ENCODE measurements around the gene HM13. TPM values are rescaled to one million over a fixed set of nuclear protein-coding genes. Genes with fewer than 3 reads are reported as not detected.

The HM13 gene
- total RNA-seq, 2 donors from 2014 or later: 31.7 to 45.7 TPM

DNA sequence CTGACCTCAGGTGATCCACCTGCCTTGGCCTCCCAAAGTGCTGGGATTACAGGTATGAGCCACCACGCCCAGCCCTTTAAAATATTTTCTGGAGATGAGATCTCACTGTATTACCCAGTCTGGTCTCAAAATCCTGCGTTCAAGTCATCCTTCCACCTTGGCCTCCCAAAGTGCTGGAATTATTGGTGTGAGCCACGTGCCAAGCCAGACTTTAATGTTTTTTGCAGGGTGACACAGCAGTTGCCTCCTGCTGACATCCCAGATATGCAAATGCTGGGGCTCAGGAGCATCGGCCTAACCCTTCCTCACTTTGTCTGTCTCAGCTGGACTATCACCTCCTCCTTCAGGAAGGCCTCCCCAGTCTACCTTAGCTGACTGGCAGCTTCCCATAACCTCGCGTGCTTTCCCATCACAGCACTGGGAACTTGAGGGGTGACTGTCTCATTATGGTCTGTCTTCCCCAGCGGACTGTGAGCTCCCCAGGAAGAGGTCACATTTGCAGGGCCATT, 76.5 kb downstream of the HM13 start:
- H3K4me1 ChIP-seq: peaks cover 0 to 33% of the 10 kb centered on the region in 2 donors
- H3K27ac ChIP-seq: peak overlapping the region; percentile 19 to 23
- DNase-seq (ENCODE audit: low spot score): no peak

DNA sequence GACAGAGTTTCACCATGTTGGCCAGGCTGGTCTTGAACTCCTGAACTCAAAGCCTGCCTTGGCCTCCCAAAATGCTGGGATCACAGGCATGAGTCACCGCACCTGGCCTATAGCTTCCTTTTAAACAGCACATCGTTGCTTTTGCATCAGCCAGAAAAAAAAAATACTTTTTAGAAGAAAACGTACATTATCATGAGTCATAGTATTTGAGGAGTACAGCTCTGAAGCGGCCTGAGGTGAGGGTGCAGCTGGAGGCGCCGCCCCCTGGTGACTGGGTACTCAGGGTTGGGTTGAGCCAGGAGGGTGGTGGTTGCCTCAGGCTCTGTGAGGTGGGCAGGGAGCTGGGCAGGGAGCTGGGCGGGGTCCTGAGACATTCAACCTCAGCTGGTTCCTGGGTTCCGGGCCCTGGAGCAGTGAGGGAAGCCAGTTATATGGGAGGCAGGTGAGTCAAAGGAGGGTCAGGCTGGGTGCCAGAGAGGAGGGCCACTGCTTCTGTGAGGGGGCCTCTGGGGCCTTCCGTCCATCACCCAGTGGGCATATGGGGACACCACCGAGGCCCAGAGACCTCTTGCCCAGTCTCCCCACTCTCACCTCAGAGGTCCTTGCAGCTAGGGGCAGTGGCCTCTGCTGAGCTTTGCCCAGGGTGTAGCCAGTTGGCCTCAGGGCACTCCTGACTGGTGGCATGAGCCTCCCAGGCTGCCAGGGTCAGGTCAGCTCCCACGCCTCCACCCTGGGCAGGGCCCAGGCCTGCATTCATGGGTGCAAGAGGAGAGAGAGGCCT, 79.2 kb downstream of the HM13 start:
- H3K4me1 ChIP-seq: peaks cover 0 to 33% of the 10 kb centered on the region in 2 donors
- TF ChIP-seq, protein P1, sequence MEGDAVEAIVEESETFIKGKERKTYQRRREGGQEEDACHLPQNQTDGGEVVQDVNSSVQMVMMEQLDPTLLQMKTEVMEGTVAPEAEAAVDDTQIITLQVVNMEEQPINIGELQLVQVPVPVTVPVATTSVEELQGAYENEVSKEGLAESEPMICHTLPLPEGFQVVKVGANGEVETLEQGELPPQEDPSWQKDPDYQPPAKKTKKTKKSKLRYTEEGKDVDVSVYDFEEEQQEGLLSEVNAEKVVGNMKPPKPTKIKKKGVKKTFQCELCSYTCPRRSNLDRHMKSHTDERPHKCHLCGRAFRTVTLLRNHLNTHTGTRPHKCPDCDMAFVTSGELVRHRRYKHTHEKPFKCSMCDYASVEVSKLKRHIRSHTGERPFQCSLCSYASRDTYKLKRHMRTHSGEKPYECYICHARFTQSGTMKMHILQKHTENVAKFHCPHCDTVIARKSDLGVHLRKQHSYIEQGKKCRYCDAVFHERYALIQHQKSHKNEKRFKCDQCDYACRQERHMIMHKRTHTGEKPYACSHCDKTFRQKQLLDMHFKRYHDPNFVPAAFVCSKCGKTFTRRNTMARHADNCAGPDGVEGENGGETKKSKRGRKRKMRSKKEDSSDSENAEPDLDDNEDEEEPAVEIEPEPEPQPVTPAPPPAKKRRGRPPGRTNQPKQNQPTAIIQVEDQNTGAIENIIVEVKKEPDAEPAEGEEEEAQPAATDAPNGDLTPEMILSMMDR (IDR thresholded peaks at IDR 0.05): no peak
- H3K9me3 ChIP-seq: no peaks in the 10 kb centered on the region
- no peak overlapping the region for H3K4me3 ChIP-seq
- peak overlapping the region; percentile 48 to 52 for H3K27ac ChIP-seq
- no peaks in the 10 kb centered on the region for H3K27me3 ChIP-seq
- H3K36me3 ChIP-seq: no peaks in the 10 kb centered on the region
- no peak for DNase-seq (ENCODE audit: low spot score)

More for the DNA sequence above, 76.5 kb downstream of the HM13 start:
- Histone ChIP-seq H3K36me3 (no peaks in the 10 kb centered on the region), H3K4me3 (no peak overlapping the region), H3K27me3 (no peaks in the 10 kb centered on the region), H3K9me3 (no peaks in the 10 kb centered on the region)
- TF ChIP-seq, protein P1 (IDR thresholded peaks at IDR 0.05): no peak

DNA sequence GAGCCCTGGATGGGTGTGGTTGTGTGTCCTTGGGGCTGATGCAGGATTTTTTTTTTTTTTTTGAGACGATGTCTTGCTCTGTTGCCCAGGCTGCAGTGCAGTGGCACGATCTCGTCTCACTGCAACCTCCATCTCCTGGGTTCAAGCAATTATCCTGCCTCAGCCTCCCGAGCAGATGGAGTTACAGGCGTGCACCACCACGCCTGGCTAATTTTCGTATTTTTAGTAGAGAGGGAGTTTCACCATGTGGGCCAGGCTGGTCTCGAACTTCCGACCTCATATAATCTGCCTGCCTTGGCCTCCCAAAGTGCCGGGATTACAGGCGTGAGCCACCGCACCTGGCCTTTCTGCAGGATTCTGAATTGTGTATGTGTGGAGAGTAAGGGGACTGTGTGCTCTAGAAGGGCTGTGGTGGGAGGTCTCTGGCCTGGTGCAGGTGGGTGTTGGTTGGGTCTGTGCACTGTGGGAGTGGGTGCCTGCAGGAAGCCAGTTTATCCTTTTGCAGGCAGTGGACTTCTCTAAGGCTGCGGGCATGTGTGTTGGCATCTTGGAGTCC, 79.8 kb downstream of the HM13 start:
- TF ChIP-seq, protein P1 (IDR thresholded peaks at IDR 0.05): no peak
- no peaks in the 10 kb centered on the region for H3K27me3 ChIP-seq
- no peaks in the 10 kb centered on the region for H3K36me3 ChIP-seq
- H3K9me3 ChIP-seq: no peaks in the 10 kb centered on the region
- no peak for DNase-seq (ENCODE audit: low spot score)
- H3K4me1 ChIP-seq: peaks cover 0 to 26% of the 10 kb centered on the region in 2 donors
- no peak overlapping the region for H3K4me3 ChIP-seq
- H3K27ac ChIP-seq: peak overlapping the region; percentile 48 to 52

DNA sequence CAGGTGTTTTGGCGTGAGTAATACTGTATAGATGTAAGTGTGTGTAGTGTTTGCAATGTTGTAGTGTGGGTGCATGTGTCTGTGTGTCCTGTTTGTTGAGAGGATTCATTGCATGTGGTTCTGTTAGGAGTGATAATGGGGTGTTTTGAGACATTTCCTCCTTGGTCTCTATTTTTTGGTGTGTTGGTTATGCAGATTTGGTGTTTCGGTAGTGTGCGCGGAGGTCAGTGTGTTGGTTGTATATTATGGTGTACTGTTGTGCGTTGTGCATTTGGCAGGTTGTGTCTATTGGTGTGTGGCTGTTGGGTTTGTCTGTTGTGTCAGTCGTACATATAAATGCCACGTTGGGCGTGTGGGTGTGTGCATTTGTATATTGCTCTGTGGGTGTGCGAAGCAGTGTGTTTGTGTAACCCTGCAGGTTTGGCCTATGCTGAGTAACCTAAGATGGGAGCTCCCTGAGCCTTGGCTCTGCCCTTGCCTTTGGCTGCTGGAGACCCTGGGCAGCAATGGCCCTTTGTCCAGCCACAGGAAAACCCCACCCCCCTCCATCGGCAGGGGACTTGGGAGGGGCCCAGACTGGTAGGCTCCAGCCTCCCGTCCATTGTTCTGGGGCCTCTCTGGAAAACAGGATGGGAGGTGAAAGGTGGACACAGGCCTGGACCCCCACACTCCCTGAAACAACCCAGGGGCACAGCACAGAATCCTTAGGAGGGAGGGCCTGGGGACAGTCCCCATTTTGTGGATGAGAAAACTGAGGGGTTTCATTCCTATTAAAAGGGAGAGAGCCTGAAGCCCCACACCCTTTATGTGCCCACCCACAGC, 80.5 kb downstream of the HM13 start:
- peak overlapping the region; percentile 74 to 75 for H3K27ac ChIP-seq
- H3K9me3 ChIP-seq: no peaks in the 10 kb centered on the region
- no peaks in the 10 kb centered on the region for H3K36me3 ChIP-seq
- TF ChIP-seq, protein P1 (IDR thresholded peaks at IDR 0.05): no peak
- peaks cover 0 to 24% of the 10 kb centered on the region in 2 donors for H3K4me1 ChIP-seq
- H3K4me3 ChIP-seq: no peak overlapping the region
- peak; percentile 63 for DNase-seq (ENCODE audit: low spot score)
- no peaks in the 10 kb centered on the region for H3K27me3 ChIP-seq

DNA sequence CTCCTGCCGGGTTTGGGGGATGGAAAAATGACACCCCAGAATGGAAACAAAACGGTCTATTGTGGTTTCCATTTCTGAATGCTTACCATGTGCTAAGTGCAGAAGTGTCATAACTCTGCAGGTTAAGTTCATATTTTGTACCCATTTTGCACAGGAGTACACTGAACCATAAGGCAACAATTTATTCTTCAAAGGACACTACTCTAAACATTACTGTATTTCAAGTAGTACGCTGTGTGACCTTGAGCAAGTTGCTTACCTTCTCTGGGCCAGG, 81.1 kb downstream of the HM13 start:
- Histone ChIP-seq H3K9me3 (no peaks in the 10 kb centered on the region), H3K36me3 (no peaks in the 10 kb centered on the region), H3K4me1 (peaks cover 0 to 24% of the 10 kb centered on the region in 2 donors), H3K27ac (peak overlapping the region; percentile 74 to 75), H3K4me3 (no peak overlapping the region), H3K27me3 (no peaks in the 10 kb centered on the region)
- TF ChIP-seq, protein P1 (IDR thresholded peaks at IDR 0.05): no peak
- no peak for DNase-seq (ENCODE audit: low spot score)
